GM23338 (cell line): ENCODE data around the gene GNAI1. TPM values are rescaled to one million over a fixed set of nuclear protein-coding genes. Genes with fewer than 3 reads are reported as not detected.

Source experiments
- ATAC-seq: fragments of 200-7000 bp; cut with Tn5 transposase; 3 replicates; pipeline ENCODE4 v1.9.1; 2020
- DNase-seq: peaks from one replicate; pipeline ENCODE4 v3.0.0-alpha.2; 2015; ENCODE audit warnings: low spot score
- H2AFZ ChIP-seq: fragments of 200-600 bp; sonication (generic); 2 replicates; pipeline ENCODE4 v1.8.0; 2016; ENCODE audit warnings: antibody characterized with exemption, mild to moderate bottlenecking, moderate library complexity
- H3F3A ChIP-seq: fragments of 200-600 bp; sonication (generic); replicated peaks from 2 replicates; pipeline ENCODE4 v1.8.0; 2017; ENCODE audit warnings: antibody characterized with exemption, mixed run types, low read depth
- H3K27ac ChIP-seq: fragments of 200-600 bp; sonication (generic); 2 replicates; pipeline ENCODE4 v1.6.1; 2016; ENCODE audit warnings: low read depth
- H3K27me3 ChIP-seq: fragments of 200-600 bp; sonication (generic); 2 replicates; pipeline ENCODE4 v1.8.0; 2016; ENCODE audit warnings: mild to moderate bottlenecking, mixed run types, moderate library complexity; ENCODE audit not compliant: insufficient read depth
- H3K36me3 ChIP-seq: fragments of 200-600 bp; sonication (generic); 2 replicates; pipeline ENCODE4 v1.8.0; 2016; ENCODE audit warnings: mild to moderate bottlenecking; ENCODE audit not compliant: insufficient read depth
- H3K4me1 ChIP-seq: fragments of 200-600 bp; sonication (generic); 2 replicates; pipeline ENCODE4 v1.8.0; 2016; ENCODE audit warnings: mild to moderate bottlenecking, moderate library complexity; ENCODE audit not compliant: insufficient read depth
- H3K4me2 ChIP-seq: fragments of 200-600 bp; sonication (generic); 2 replicates; pipeline ENCODE4 v1.7.1; 2017; ENCODE audit warnings: mixed run types
- H3K4me3 ChIP-seq: fragments of 200-600 bp; sonication (generic); 2 replicates; pipeline ENCODE4 v1.6.1; 2016; ENCODE audit warnings: mixed run types
- H3K79me2 ChIP-seq: fragments of 200-600 bp; sonication (generic); replicated peaks from 2 replicates; pipeline ENCODE4 v1.8.0; 2017; ENCODE audit warnings: mild to moderate bottlenecking; ENCODE audit not compliant: insufficient read depth
- H3K9me2 ChIP-seq: fragments of 200-600 bp; sonication (generic); 2 replicates; pipeline ENCODE4 v1.8.0; 2017; ENCODE audit not compliant: insufficient read depth
- H4K20me1 ChIP-seq: fragments of 200-600 bp; sonication (generic); replicated peaks from 2 replicates; pipeline ENCODE4 v1.8.0; 2017; ENCODE audit warnings: mild to moderate bottlenecking; ENCODE audit not compliant: insufficient read depth
- H3K27ac Mint-ChIP-seq: 2 replicates; pipeline ENCODE4 v1.8.0; 2020; ENCODE audit warnings: inconsistent platforms, mild to moderate bottlenecking, moderate library complexity, mixed read lengths
- H3K27me3 Mint-ChIP-seq: 3 replicates; pipeline ENCODE4 v1.8.0; 2022; ENCODE audit warnings: low read depth, mild to moderate bottlenecking, moderate library complexity, mixed read lengths, inconsistent platforms; ENCODE audit not compliant: insufficient read depth, poor library complexity
- H3K36me3 Mint-ChIP-seq: 3 replicates; pipeline ENCODE4 v1.8.0; 2021; ENCODE audit warnings: low read depth, mild to moderate bottlenecking, inconsistent platforms, moderate library complexity, mixed read lengths
- H3K4me1 Mint-ChIP-seq: 3 replicates; pipeline ENCODE4 v1.8.0; 2020; ENCODE audit warnings: mild to moderate bottlenecking, inconsistent platforms, mixed read lengths
- H3K4me3 Mint-ChIP-seq: 3 replicates; pipeline ENCODE4 v1.8.0; 2021; ENCODE audit warnings: moderate library complexity, mild to moderate bottlenecking, inconsistent platforms, mixed read lengths
- H3K9me3 Mint-ChIP-seq: 3 replicates; pipeline ENCODE4 v1.8.0; 2020; ENCODE audit warnings: moderate library complexity, mild to moderate bottlenecking, inconsistent platforms, mixed read lengths
- CREB1 ChIP-seq: fragments of 250-450 bp; sonication (Bioruptor Pico); IDR thresholded peaks from 2 replicates; pipeline ENCODE4 v1.5.0; 2020; ENCODE audit warnings: low read depth, mild to moderate bottlenecking, moderate library complexity
- ETS1 ChIP-seq: IDR thresholded peaks from 2 replicates; pipeline ENCODE4 v1.6.1; 2016; ENCODE audit warnings: antibody characterized with exemption
- EZH2 ChIP-seq: fragments of 200-600 bp; sonication (generic); IDR thresholded peaks from one replicate; pipeline ENCODE4 v1.8.0; 2017; ENCODE audit warnings: antibody characterized with exemption, mild to moderate bottlenecking, low read depth; ENCODE audit not compliant: unreplicated experiment
- EZH2phosphoT487 ChIP-seq: fragments of 200-600 bp; sonication (generic); IDR thresholded peaks from one replicate; pipeline ENCODE4 v1.8.1; 2018; ENCODE audit warnings: antibody characterized with exemption; ENCODE audit not compliant: unreplicated experiment
- JUNB ChIP-seq: IDR thresholded peaks from one replicate; pipeline ENCODE4 v1.6.1; 2016; ENCODE audit warnings: antibody characterized with exemption; ENCODE audit not compliant: unreplicated experiment
- POLR2AphosphoS5 ChIP-seq: IDR thresholded peaks from 2 replicates; pipeline ENCODE4 v1.6.1; 2016; ENCODE audit warnings: antibody characterized with exemption, low read depth
- ZNF462 ChIP-seq: fragments of 250-450 bp; sonication (Bioruptor Pico); IDR thresholded peaks from 2 replicates; pipeline ENCODE4 v1.5.0; 2020; ENCODE audit warnings: mild to moderate bottlenecking, moderate library complexity
- polyA plus RNA-seq: library from polyadenylated mRNA; unstranded; fragments of >200 nt; fragmentation: Nextera tagmentation; extraction: Ambion mirVana; gene quantifications from 2 replicates; pipeline ENCODE4 v1.2.1, GENCODE V29; 2016
- total RNA-seq: library from RNA; depleted of rRNA; stranded (reverse); fragments of >200 nt; shearing (Covaris generic); gene quantifications from 2 replicates; pipeline ENCODE4 v1.2.3, GENCODE V29; 2014

The GNAI1 gene
- total and polyA plus RNA-seq, 2 experiments from 2014 or later = 31.3 to 36.9 TPM

- Mint-ChIP-seq H3K4me3 (no peak overlapping the region), H3K9me3 (peaks cover 6% of the 10 kb centered on the region; the same call in 1 of the 3 replicates), H3K27me3 (no peaks in the 10 kb centered on the region), H3K27ac (peak overlapping the region; percentile 34; the same call in 1 of the 2 replicates), H3K4me1 (peaks cover 55% of the 10 kb centered on the region), H3K36me3 (peaks cover 8% of the 10 kb centered on the region; the same call in 2 of the 3 replicates)
- no peaks in the 10 kb centered on the region for H3K9me2 ChIP-seq
- no peak for ATAC-seq
- peaks cover 48% of the 10 kb centered on the region for H3K4me1 ChIP-seq
- no peak overlapping the region for H3K4me2 ChIP-seq
- no peak overlapping the region for H3K4me3 ChIP-seq
- H3K27ac ChIP-seq = no peak overlapping the region
- H4K20me1 ChIP-seq = no peaks in the 10 kb centered on the region
- H3K36me3 ChIP-seq = no peaks in the 10 kb centered on the region
- no peak overlapping the region for H2AFZ ChIP-seq
- H3F3A ChIP-seq = no peaks in the 10 kb centered on the region
- no peak for DNase-seq
- H3K27me3 ChIP-seq = no peaks in the 10 kb centered on the region
- no peak for TF ChIP-seq EZH2
- no peak for TF ChIP-seq ZNF462 (CRISPR knock-in tag)
- no peak for TF ChIP-seq CREB1 (CRISPR knock-in tag)
- TF ChIP-seq POLR2AphosphoS5 = no peak
- no peak for TF ChIP-seq EZH2phosphoT487
- TF ChIP-seq JUNB = no peak
- no peak for TF ChIP-seq ETS1
- peaks cover 73% of the 10 kb centered on the region for H3K79me2 ChIP-seq
These were observed 41.1 kb downstream of the GNAI1 start for GRCh38 chr7:80175744-80176143.
